K562 (cell line): ENCODE data around the gene U2SURP. TPM values are rescaled to one million over a fixed set of nuclear protein-coding genes. Genes with fewer than 3 reads are reported as not detected.

Experiments
- ADNP ChIP-seq: fragments of 200-800 bp; sonication (Bioruptor generic); IDR thresholded peaks from 2 replicates; pipeline ENCODE4 v1.6.1; 2016; ENCODE audit warnings: missing genetic modification characterization, missing compliant biosample characterization
- BDP1 ChIP-seq: IDR thresholded peaks from 3 replicates; pipeline ENCODE4 v1.6.1; 2011; ENCODE audit not compliant: insufficient read length, insufficient read depth
- EP300 ChIP-seq: IDR thresholded peaks from 2 replicates; pipeline ENCODE4 v1.6.1; 2012; ENCODE audit warnings: low read length, improper control_type of control experiment
- FOXK2 ChIP-seq, 2 experiments: fragments of 450-650 bp; IDR thresholded peaks in 1 of 2; conservative IDR thresholded peaks in 1 of 2; 2 replicates each; pipeline ENCODE4 v1.6.1; 2016; ENCODE audit warnings: low read depth in 2 of 2, mild to moderate bottlenecking in 1 of 2
- FUS ChIP-seq: fragments of 200-400 bp; formaldehyde crosslinking; optimal IDR thresholded peaks from 2 replicates; pipeline ENCODE3; 2017; ENCODE audit warnings: low read depth, low read length
- PHF21A ChIP-seq: fragments of 450-650 bp; IDR thresholded peaks from 2 replicates; pipeline ENCODE4 v1.6.1; 2017; ENCODE audit warnings: low read depth, borderline replicate concordance
- RUNX1 ChIP-seq: sonication (generic); IDR thresholded peaks from 2 replicates; pipeline ENCODE4 v1.6.1; 2016; ENCODE audit warnings: antibody characterized with exemption, low read depth
- SAP30 ChIP-seq: fragments of 200-600 bp; sonication (generic); IDR thresholded peaks from 2 replicates; pipeline ENCODE4 v1.6.1; 2012; ENCODE audit warnings: borderline replicate concordance, low read depth, mild to moderate bottlenecking, moderate library complexity, low read length, control low read depth, inconsistent platforms; ENCODE audit not compliant: insufficient read depth, poor library complexity, severe bottlenecking
- ZKSCAN1 ChIP-seq: fragments of 150-350 bp; IDR thresholded peaks from 2 replicates; pipeline ENCODE4 v1.6.1; 2016; ENCODE audit warnings: low read depth, low read length
- polyA plus RNA-seq, 8 experiments: library from polyadenylated mRNA; depleted of rRNA in 4 of 8; stranded (reverse) in 5 of 8; unstranded in 3 of 8; fragments of >200 nt; fragmentation: Nextera tagmentation in 2 of 8; fragmentation: Illumina TruSeq in 1 of 8; extraction: Ambion mirVana in 2 of 8; extraction: Trizol in 1 of 8; gene quantifications; 2 replicates each; pipeline versions ENCODE4 v1.2.1 to v1.2.3, GENCODE V29; 2011 to 2014; ENCODE audit warnings: inconsistent platforms in 1 of 8, missing spikeins in 1 of 8
- total RNA-seq, 7 experiments: library from RNA; depleted of rRNA in 6 of 7; stranded (reverse); fragments of >200 nt in 6 of 7; fragmentation: Illumina TruSeq in 2 of 7; extraction: Trizol in 2 of 7; gene quantifications; 2 replicates each; pipeline versions ENCODE4 v1.2.1 to v1.2.3, GENCODE V29; 2011 to 2021; ENCODE audit warnings: low replicate concordance in 1 of 7
- TF ChIP-seq, protein P1 (sequence below): IDR thresholded peaks from 2 replicates; pipeline ENCODE4 v1.6.1; 2014; ENCODE audit warnings: antibody characterized with exemption
- TF ChIP-seq, protein P2 (sequence below), 2 experiments: IDR thresholded peaks; 2 replicates each; pipeline ENCODE4 v1.6.1; 2012; ENCODE audit warnings: improper control_type of control experiment in 2 of 2, low read depth in 2 of 2, low read length in 2 of 2, borderline replicate concordance in 1 of 2
- TF ChIP-seq, protein P3 (sequence below), 2 experiments: fragments of 200-800 bp in 1 of 2; sonication (Bioruptor generic) in 1 of 2; sonication (generic) in 1 of 2; formaldehyde crosslinking in 1 of 2; IDR thresholded peaks in 1 of 2; conservative IDR thresholded peaks in 1 of 2; 2 replicates each; pipeline versions ENCODE4 v1.5.0 to v1.6.1; 2016 to 2020; ENCODE audit warnings: missing compliant biosample characterization in 1 of 2, missing genetic modification characterization in 1 of 2, missing genetic modification reagents in 1 of 2
- TF ChIP-seq, protein P4 (sequence below): fragments of 450-650 bp; IDR thresholded peaks from 2 replicates; pipeline ENCODE4 v1.6.1; 2016; ENCODE audit warnings: borderline replicate concordance
- TF ChIP-seq, protein P5 (sequence below): sonication (generic); IDR thresholded peaks from 2 replicates; pipeline ENCODE4 v1.6.1; 2016
- TF ChIP-seq, protein P6 (sequence below): fragments of 250-450 bp; sonication (Bioruptor Pico); IDR thresholded peaks from 2 replicates; pipeline ENCODE4 v1.9.0; 2021; ENCODE audit warnings: mild to moderate bottlenecking, inconsistent platforms

Gene U2SURP
- total and polyA plus RNA-seq, 9 of the 15 experiments (the other 6 are each of a cell fraction or from before 2014, with no cell fraction given), result 128 to 322 (median 191) TPM

DNA sequence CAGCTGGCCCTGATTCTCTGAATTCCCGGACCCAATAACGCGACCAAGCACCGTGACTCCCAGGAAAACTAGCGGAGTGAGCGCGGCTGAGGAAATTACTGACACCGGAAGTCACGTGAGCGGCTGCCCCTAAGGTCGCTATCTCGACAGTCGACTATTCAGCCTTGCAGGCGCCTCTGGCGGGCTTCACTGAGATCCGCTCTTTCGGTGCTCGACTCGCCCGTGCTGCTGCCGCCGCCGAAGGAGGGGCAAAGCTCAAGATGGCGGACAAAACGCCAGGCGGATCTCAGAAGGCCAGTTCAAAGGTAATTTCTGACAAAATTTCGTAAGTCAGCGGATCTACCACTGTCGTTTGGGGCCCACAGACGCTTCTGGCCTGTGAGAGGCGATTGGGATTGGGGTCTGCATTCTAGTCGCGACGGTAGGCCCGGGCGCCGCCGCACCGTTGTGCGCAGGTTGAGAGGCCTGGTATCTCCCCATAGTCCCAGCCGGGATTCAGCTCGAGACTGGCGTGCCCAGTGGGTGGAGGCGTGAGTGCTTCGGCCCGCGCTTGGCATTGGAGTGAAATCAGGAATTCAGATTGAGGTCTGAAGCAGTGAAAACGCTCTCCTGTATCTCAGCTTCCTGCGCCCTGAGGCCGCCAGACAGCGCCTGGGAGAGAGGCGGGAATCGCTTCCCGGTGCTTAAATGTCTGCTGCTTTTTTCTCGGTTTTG is at the start of gene U2SURP (continued):
- TF ChIP-seq EP300 (peak; percentile 75), FOXK2 (conservative IDR thresholded peaks at IDR 0.05 in 1 of 2, IDR thresholded peaks at IDR 0.05 in 1 of 2; ENCODE audit: low read depth in 2 of 2) (peak in 1 of 2 experiments; percentile 95), FUS (no peak), ZKSCAN1 (no peak; the same call in 1 of the 2 replicates), SAP30 (peak; percentile 43), RUNX1 (no peak), BDP1 (no peak), PHF21A (peak; percentile 87), ADNP (no peak)
- TF ChIP-seq, protein P1, sequence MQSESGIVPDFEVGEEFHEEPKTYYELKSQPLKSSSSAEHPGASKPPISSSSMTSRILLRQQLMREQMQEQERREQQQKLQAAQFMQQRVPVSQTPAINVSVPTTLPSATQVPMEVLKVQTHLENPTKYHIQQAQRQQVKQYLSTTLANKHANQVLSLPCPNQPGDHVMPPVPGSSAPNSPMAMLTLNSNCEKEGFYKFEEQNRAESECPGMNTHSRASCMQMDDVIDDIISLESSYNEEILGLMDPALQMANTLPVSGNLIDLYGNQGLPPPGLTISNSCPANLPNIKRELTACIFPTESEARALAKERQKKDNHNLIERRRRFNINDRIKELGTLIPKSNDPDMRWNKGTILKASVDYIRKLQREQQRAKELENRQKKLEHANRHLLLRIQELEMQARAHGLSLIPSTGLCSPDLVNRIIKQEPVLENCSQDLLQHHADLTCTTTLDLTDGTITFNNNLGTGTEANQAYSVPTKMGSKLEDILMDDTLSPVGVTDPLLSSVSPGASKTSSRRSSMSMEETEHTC, result peak; percentile 98
- TF ChIP-seq, protein P2, sequence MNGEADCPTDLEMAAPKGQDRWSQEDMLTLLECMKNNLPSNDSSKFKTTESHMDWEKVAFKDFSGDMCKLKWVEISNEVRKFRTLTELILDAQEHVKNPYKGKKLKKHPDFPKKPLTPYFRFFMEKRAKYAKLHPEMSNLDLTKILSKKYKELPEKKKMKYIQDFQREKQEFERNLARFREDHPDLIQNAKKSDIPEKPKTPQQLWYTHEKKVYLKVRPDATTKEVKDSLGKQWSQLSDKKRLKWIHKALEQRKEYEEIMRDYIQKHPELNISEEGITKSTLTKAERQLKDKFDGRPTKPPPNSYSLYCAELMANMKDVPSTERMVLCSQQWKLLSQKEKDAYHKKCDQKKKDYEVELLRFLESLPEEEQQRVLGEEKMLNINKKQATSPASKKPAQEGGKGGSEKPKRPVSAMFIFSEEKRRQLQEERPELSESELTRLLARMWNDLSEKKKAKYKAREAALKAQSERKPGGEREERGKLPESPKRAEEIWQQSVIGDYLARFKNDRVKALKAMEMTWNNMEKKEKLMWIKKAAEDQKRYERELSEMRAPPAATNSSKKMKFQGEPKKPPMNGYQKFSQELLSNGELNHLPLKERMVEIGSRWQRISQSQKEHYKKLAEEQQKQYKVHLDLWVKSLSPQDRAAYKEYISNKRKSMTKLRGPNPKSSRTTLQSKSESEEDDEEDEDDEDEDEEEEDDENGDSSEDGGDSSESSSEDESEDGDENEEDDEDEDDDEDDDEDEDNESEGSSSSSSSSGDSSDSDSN (IDR thresholded peaks at IDR 0.05; ENCODE audit: borderline replicate concordance in 1 of 2, low read depth in 2 of 2, low read length in 2 of 2), result no peak
- TF ChIP-seq, protein P3, sequence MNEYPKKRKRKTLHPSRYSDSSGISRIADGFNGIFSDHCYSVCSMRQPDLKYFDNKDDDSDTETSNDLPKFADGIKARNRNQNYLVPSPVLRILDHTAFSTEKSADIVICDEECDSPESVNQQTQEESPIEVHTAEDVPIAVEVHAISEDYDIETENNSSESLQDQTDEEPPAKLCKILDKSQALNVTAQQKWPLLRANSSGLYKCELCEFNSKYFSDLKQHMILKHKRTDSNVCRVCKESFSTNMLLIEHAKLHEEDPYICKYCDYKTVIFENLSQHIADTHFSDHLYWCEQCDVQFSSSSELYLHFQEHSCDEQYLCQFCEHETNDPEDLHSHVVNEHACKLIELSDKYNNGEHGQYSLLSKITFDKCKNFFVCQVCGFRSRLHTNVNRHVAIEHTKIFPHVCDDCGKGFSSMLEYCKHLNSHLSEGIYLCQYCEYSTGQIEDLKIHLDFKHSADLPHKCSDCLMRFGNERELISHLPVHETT (CRISPR knock-in tag; conservative IDR thresholded peaks at IDR 0.05 in 1 of 2, IDR thresholded peaks at IDR 0.05 in 1 of 2), result peak in 1 of 2 experiments; percentile 88; a peak in 2 of 4 replicates
- TF ChIP-seq, protein P4, sequence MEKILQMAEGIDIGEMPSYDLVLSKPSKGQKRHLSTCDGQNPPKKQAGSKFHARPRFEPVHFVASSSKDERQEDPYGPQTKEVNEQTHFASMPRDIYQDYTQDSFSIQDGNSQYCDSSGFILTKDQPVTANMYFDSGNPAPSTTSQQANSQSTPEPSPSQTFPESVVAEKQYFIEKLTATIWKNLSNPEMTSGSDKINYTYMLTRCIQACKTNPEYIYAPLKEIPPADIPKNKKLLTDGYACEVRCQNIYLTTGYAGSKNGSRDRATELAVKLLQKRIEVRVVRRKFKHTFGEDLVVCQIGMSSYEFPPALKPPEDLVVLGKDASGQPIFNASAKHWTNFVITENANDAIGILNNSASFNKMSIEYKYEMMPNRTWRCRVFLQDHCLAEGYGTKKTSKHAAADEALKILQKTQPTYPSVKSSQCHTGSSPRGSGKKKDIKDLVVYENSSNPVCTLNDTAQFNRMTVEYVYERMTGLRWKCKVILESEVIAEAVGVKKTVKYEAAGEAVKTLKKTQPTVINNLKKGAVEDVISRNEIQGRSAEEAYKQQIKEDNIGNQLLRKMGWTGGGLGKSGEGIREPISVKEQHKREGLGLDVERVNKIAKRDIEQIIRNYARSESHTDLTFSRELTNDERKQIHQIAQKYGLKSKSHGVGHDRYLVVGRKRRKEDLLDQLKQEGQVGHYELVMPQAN, result no peak
- TF ChIP-seq, protein P5, sequence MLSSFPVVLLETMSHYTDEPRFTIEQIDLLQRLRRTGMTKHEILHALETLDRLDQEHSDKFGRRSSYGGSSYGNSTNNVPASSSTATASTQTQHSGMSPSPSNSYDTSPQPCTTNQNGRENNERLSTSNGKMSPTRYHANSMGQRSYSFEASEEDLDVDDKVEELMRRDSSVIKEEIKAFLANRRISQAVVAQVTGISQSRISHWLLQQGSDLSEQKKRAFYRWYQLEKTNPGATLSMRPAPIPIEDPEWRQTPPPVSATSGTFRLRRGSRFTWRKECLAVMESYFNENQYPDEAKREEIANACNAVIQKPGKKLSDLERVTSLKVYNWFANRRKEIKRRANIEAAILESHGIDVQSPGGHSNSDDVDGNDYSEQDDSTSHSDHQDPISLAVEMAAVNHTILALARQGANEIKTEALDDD, result no peak
- TF ChIP-seq, protein P6, sequence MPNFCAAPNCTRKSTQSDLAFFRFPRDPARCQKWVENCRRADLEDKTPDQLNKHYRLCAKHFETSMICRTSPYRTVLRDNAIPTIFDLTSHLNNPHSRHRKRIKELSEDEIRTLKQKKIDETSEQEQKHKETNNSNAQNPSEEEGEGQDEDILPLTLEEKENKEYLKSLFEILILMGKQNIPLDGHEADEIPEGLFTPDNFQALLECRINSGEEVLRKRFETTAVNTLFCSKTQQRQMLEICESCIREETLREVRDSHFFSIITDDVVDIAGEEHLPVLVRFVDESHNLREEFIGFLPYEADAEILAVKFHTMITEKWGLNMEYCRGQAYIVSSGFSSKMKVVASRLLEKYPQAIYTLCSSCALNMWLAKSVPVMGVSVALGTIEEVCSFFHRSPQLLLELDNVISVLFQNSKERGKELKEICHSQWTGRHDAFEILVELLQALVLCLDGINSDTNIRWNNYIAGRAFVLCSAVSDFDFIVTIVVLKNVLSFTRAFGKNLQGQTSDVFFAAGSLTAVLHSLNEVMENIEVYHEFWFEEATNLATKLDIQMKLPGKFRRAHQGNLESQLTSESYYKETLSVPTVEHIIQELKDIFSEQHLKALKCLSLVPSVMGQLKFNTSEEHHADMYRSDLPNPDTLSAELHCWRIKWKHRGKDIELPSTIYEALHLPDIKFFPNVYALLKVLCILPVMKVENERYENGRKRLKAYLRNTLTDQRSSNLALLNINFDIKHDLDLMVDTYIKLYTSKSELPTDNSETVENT (CRISPR knock-in tag), result 0 out of 2 replicates have a peak, but pooled peaks have one; percentile 20
